ENCODE measurements around the gene XAGE3. TPM values are rescaled to one million over a fixed set of nuclear protein-coding genes. Genes with fewer than 3 reads are reported as not detected.

The XAGE3 gene
- not detected in 2 replicates for total RNA-seq

GRCh38 chrX:52867610-52868348 lies at the start of gene XAGE3:
TSS of gene XAGE3 (minus strand) at chrX:52868083. CDS start at chrX:52867133, 950 bp downstream.

GRCh38 chrX:52896855-52897709 lies 29.2 kb upstream of the XAGE3 start, which contains the start of gene FAM156B:
TSS of gene FAM156B (plus strand) at chrX:52897330. CDS start at chrX:52907226, 9,896 bp downstream.

Other genes with a start within 250 kb of the XAGE3 start
- not detected in 2 replicates for gene SSX7, start 213.2 kb downstream of the XAGE3 start, total RNA-seq
- not detected in 2 replicates for gene SSX2, start 160.9 kb downstream of the XAGE3 start, total RNA-seq
- not detected in 2 replicates for gene SSX2B, start 116.8 kb downstream of the XAGE3 start, total RNA-seq
- not detected in 2 replicates for gene SPANXN5, start 70.7 kb downstream of the XAGE3 start, total RNA-seq
- not detected in 2 replicates for gene XAGE5, start 56.8 kb downstream of the XAGE3 start, total RNA-seq
- gene FAM156B, start 29.2 kb upstream of the XAGE3 start, total RNA-seq = 8.4 and 18.0 TPM in 2 replicates
- gene FAM156A, start 90.4 kb upstream of the XAGE3 start, total RNA-seq = 7.0 and 13.9 TPM in 2 replicates
- gene GPR173, start 180.7 kb upstream of the XAGE3 start, total RNA-seq = 3.1 and 3.3 TPM in 2 replicates
- 3.9 and 5.1 TPM in 2 replicates for gene TSPYL2, start 214.3 kb upstream of the XAGE3 start, total RNA-seq
- gene KANTR, start 226.1 kb upstream of the XAGE3 start, total RNA-seq = 7.7 and 10.6 TPM in 2 replicates